ENCODE data around the gene TMEM233. TPM values are rescaled to one million over a fixed set of nuclear protein-coding genes. Genes with fewer than 3 reads are reported as not detected.

TMEM233 gene
- total and polyA plus RNA-seq, 10 of the 15 experiments (the other 5 are each of a cell fraction or from before 2014, with no cell fraction given): not detected

DNA sequence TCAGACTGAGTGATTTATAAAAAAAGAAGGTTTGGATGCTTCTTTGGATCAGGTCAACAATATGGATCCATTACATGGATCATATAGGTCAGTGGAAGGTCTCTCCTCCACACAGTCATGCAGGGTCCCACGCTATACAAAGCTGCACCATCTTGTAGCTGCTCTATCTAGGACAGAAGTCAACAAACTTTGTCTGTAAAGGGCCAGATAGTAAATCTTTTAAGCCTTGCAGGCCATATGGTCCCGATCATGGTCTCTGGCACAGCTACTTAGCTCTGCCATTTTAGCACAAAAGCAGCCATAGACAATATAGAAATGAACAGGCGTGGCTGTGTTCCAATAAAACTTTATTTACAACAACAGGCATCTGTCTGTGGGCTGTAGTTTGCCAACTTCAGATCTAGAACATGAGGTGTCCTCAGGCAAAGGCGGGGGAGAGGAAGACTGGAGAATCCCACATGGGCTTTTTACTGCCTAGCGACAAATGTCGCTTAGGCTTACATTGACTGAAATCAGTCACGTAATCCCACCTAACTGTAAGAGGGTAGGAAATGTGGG lies 36.7 kb downstream of the TMEM233 start:
- RAD21 ChIA-PET (ENCODE audit: unreplicated experiment): no interaction called here
- H3K27ac ChIP-seq (ENCODE audit: control insufficient read depth, insufficient read depth): no peak overlapping the region
- H3K79me2 ChIP-seq (ENCODE audit: control insufficient read depth, insufficient read depth, low read length): no peaks in the 10 kb centered on the region
- 44% methylated on average over 7 of the region's 7 CpGs for WGBS (ENCODE audit: insufficient coverage, insufficient replicate concordance, low lambda C conversion rate, missing lambda C conversion rate)
- CTCF ChIA-PET: interaction anchor here (1.0 kb wide), 1 partner anchor 19 kb away, joined by 3 read pairs; no protein-coding TSS in a partner anchor
- H3K36me3 ChIP-seq (ENCODE audit: control insufficient read depth in 2 of 2, insufficient read depth in 2 of 2, low read length in 1 of 2): no peaks in the 10 kb centered on the region
- H3K4me1 ChIP-seq (ENCODE audit: control insufficient read depth, insufficient read depth, low read length): no peaks in the 10 kb centered on the region
- POLR2A ChIA-PET: no interaction called here
- SMC1A ChIA-PET (ENCODE audit: uncharacterized antibody, unreplicated experiment): no interaction called here
- DNase-seq (ENCODE audit: low read depth, low spot score) (no peak), ATAC-seq (no peak), FAIRE-seq (no peak)
- H3K9ac ChIP-seq (ENCODE audit: control insufficient read depth, insufficient read depth, low read length): no peak overlapping the region
- H3K9me3 ChIP-seq (replicated peaks; ENCODE audit: control insufficient read depth, insufficient read depth, low read length): no peaks in the 10 kb centered on the region
- TF ChIP-seq MYC (IDR thresholded peaks at IDR 0.05; ENCODE audit: insufficient read depth, insufficient read length, insufficient replicate concordance, low read length, severe bottlenecking) (no peak), IRF4 (IDR thresholded peaks at IDR 0.05; ENCODE audit: low read depth, low read length) (no peak), SRF (IDR thresholded peaks at IDR 0.05; ENCODE audit: low read depth in 2 of 2, low read length in 2 of 2) (no peak), POLR2AphosphoS2 (IDR thresholded peaks at IDR 0.05; ENCODE audit: low read depth, low read length) (no peak), MTA3 (IDR thresholded peaks at IDR 0.05; ENCODE audit: borderline replicate concordance, low read length) (no peak), FOXM1 (IDR thresholded peaks at IDR 0.05; ENCODE audit: low read depth, low read length) (no peak), RUNX3 (IDR thresholded peaks at IDR 0.05; ENCODE audit: low read length) (no peak), EP300 (IDR thresholded peaks at IDR 0.05; ENCODE audit: borderline replicate concordance in 1 of 2, control insufficient read depth in 1 of 2, low read depth in 2 of 2, low read length in 2 of 2) (no peak), ZNF217 (IDR thresholded peaks at IDR 0.05) (no peak), CREM (IDR thresholded peaks at IDR 0.05; ENCODE audit: low read depth) (no peak), CBX5 (IDR thresholded peaks at IDR 0.05; ENCODE audit: low read depth) (no peak)
- TF ChIP-seq, protein P1, sequence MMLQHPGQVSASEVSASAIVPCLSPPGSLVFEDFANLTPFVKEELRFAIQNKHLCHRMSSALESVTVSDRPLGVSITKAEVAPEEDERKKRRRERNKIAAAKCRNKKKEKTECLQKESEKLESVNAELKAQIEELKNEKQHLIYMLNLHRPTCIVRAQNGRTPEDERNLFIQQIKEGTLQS (IDR thresholded peaks at IDR 0.05; ENCODE audit: borderline replicate concordance, extremely low read depth, low read depth, low read length): no peak
- H2AFZ ChIP-seq (ENCODE audit: control insufficient read depth, low read depth, low read length): no peak overlapping the region
- no peak overlapping the region for H3K4me3 ChIP-seq
- H4K20me1 ChIP-seq (ENCODE audit: control insufficient read depth, insufficient read depth): no peaks in the 10 kb centered on the region; the same call in 1 of the 2 replicates
- intact Hi-C loops (cut with micrococcal nuclease; ENCODE audit: unreplicated experiment) (no loop called here), in situ Hi-C loops (cut with MboI) (no loop called here)
- H3K27me3 ChIP-seq (replicated peaks in 1 of 2; ENCODE audit: control insufficient read depth in 2 of 2, insufficient read depth in 2 of 2, low read length in 1 of 2): no peaks in the 10 kb centered on the region; a peak in 1 of 4 replicates
- no TSS peak for BruUV-seq (replicated peaks)
- no peak overlapping the region for H3K4me2 ChIP-seq (ENCODE audit: control insufficient read depth, insufficient read depth)

Measured in GM12878 (cell line).